SK-N-SH (cell line): ENCODE data around the gene SLC25A25. TPM values are rescaled to one million over a fixed set of nuclear protein-coding genes. Genes with fewer than 3 reads are reported as not detected.

Source experiments
- CTCF ChIA-PET: fragments of 300-600, 350-600 bp; formaldehyde crosslinking; extraction: SDS; loops from one replicate; lab custom pipeline; 2021; lab: Yijun Ruan, JAX
- POLR2A ChIA-PET: fragments of 350-600 bp; sonication (Branson Sonifier 250); formaldehyde crosslinking; extraction: SDS; loops from one replicate; lab custom pipeline; 2020; ENCODE audit warnings: antibody characterized with exemption, inconsistent platforms; lab: Yijun Ruan, JAX
- DNase-seq: peaks from one replicate; pipeline ENCODE4 v3.0.0; 2012
- H2AFZ ChIP-seq: fragments of 200-600 bp; sonication (generic); 2 replicates; pipeline ENCODE4 v1.8.1; 2016; ENCODE audit warnings: antibody characterized with exemption, mild to moderate bottlenecking, low read depth
- H3F3A ChIP-seq: fragments of 200-600 bp; sonication (generic); replicated peaks from 2 replicates; pipeline ENCODE3; 2016; ENCODE audit warnings: antibody characterized with exemption, mild to moderate bottlenecking; ENCODE audit not compliant: insufficient read depth
- H3K27ac ChIP-seq, 2 experiments: fragments of 200-500 bp in 1 of 2; fragments of 200-600 bp in 1 of 2; sonication (Bioruptor generic) in 1 of 2; sonication (generic), shearing (Covaris generic) in 1 of 2; 2 replicates each; pipeline versions ENCODE4 v1.5.1 to v1.6.1; 2014 to 2016; ENCODE audit warnings: low read depth in 2 of 2, inconsistent platforms in 1 of 2, low read length in 1 of 2, mild to moderate bottlenecking in 1 of 2, mixed read lengths in 1 of 2
- H3K27me3 ChIP-seq: fragments of 200-600 bp; sonication (generic), shearing (Covaris generic); 2 replicates; pipeline ENCODE4 v1.6.1; 2016; ENCODE audit warnings: mixed run types; ENCODE audit not compliant: insufficient read depth
- H3K36me3 ChIP-seq, 2 experiments: fragments of 200-500 bp in 1 of 2; fragments of 200-600 bp in 1 of 2; sonication (Bioruptor generic) in 1 of 2; sonication (generic) in 1 of 2; replicated peaks in 1 of 2; 2 replicates each; pipeline versions ENCODE3 to v1.5.1; 2014 to 2016; ENCODE audit warnings: low read length in 1 of 2, mild to moderate bottlenecking in 1 of 2; ENCODE audit not compliant: insufficient read depth in 2 of 2, control insufficient read depth in 1 of 2
- H3K4me1 ChIP-seq, 2 experiments: fragments of 200-500 bp in 1 of 2; fragments of 200-600 bp in 1 of 2; sonication (Bioruptor generic) in 1 of 2; sonication (generic), shearing (Covaris generic) in 1 of 2; 2 replicates each; pipeline versions ENCODE4 v1.5.1 to v1.6.1; 2014 to 2016; ENCODE audit warnings: low read depth in 1 of 2, low read length in 1 of 2, mixed run types in 1 of 2; ENCODE audit not compliant: insufficient read depth in 2 of 2, control insufficient read depth in 1 of 2
- H3K4me2 ChIP-seq: fragments of 200-600 bp; sonication (generic), shearing (Covaris generic); 2 replicates; pipeline ENCODE4 v1.6.1; 2017; ENCODE audit warnings: mixed run types
- H3K4me3 ChIP-seq, 2 experiments: fragments of 200-500 bp in 1 of 2; fragments of 200-600 bp in 1 of 2; sonication (Bioruptor generic) in 1 of 2; sonication (generic), shearing (Covaris generic) in 1 of 2; 2 replicates each; pipeline versions ENCODE4 v1.5.1 to v1.8.1; 2014 to 2016; ENCODE audit warnings: low read depth in 2 of 2, inconsistent platforms in 1 of 2, low read length in 1 of 2, mild to moderate bottlenecking in 1 of 2, mixed read lengths in 1 of 2, moderate library complexity in 1 of 2
- H3K79me2 ChIP-seq: fragments of 200-600 bp; sonication (generic); 2 replicates; pipeline ENCODE4 v1.8.1; 2017; ENCODE audit warnings: mild to moderate bottlenecking; ENCODE audit not compliant: insufficient read depth
- H3K9ac ChIP-seq: fragments of 200-600 bp; sonication (generic); 2 replicates; pipeline ENCODE4 v1.6.1; 2017; ENCODE audit warnings: mixed run types
- H3K9me2 ChIP-seq: fragments of 200-600 bp; sonication (generic); 2 replicates; pipeline ENCODE4 v1.6.1; 2017; ENCODE audit warnings: mixed run types
- H3K9me3 ChIP-seq: fragments of 200-600 bp; sonication (generic); 2 replicates; pipeline ENCODE4 v1.6.1; 2017; ENCODE audit warnings: mixed run types, mild to moderate bottlenecking, moderate library complexity
- H4K20me1 ChIP-seq: fragments of 200-600 bp; sonication (generic); 2 replicates; pipeline ENCODE4 v1.6.1; 2017; ENCODE audit warnings: mild to moderate bottlenecking, mixed run types; ENCODE audit not compliant: insufficient read depth
- CTCF ChIP-seq: fragments of 200-600 bp; sonication (generic); IDR thresholded peaks from 2 replicates; pipeline ENCODE4 v1.6.1; 2017; ENCODE audit warnings: antibody characterized with exemption, mild to moderate bottlenecking, moderate library complexity
- NFIC ChIP-seq: IDR thresholded peaks from 2 replicates; pipeline ENCODE4 v1.4.0; 2012; ENCODE audit warnings: borderline replicate concordance
- RCOR1 ChIP-seq: fragments of 150-350 bp; IDR thresholded peaks from 2 replicates; pipeline ENCODE4 v1.6.1; 2017; ENCODE audit warnings: antibody characterized with exemption, low read length
- REST ChIP-seq: IDR thresholded peaks from 2 replicates; pipeline ENCODE4 v1.6.1; 2012; ENCODE audit warnings: mild to moderate bottlenecking, low read depth, low read length, moderate library complexity
- TAF1 ChIP-seq: IDR thresholded peaks from 2 replicates; pipeline ENCODE4 v1.6.1; 2012; ENCODE audit warnings: low read depth, mild to moderate bottlenecking, low read length, moderate library complexity, borderline replicate concordance
- WGBS: methylation state at CpG from one replicate; pipeline ENCODE4 v1.1.6; 2017; ENCODE audit warnings: low lambda C conversion rate; 5-methylcytosine and 5-hydroxymethylcytosine counted together
- polyA plus RNA-seq, 3 experiments: library from polyadenylated mRNA; depleted of rRNA; stranded (reverse); fragments of >200 nt; gene quantifications; 2 replicates each; pipeline ENCODE4 v1.2.3, GENCODE V29; 2012

Gene SLC25A25
- polyA plus RNA-seq, 1 of the 3 experiments (the other 2 are of a cell fraction) = 12.1 TPM

- TF ChIP-seq CTCF (no peak), RCOR1 (no peak)
These were observed 32.0 kb downstream of the SLC25A25 start (continued) for GRCh38 chr9:128099932-128100491.

GRCh38 chr9:128100581-128100980 is 32.5 kb downstream of the SLC25A25 start:
- H3K79me2 ChIP-seq = peaks cover 55% of the 10 kb centered on the region
- H3K4me2 ChIP-seq = no peak overlapping the region
- TF ChIP-seq TAF1 = no peak
- H2AFZ ChIP-seq = no peak overlapping the region
- 0 out of 2 replicates have a peak, but pooled peaks cover 5% of the 10 kb centered on the region for H4K20me1 ChIP-seq
- DNase-seq = no peak
- H3F3A ChIP-seq = peaks cover 3% of the 10 kb centered on the region
- no peak overlapping the region; a peak in 1 of 4 replicates for H3K27ac ChIP-seq
- no peaks in the 10 kb centered on the region for H3K27me3 ChIP-seq
- CTCF ChIA-PET = interaction anchor here (0.9 to 18.8 kb wide), 4 partner anchors 15 to 366 kb away, joined by 3 to 246 read pairs (median 4); partner anchors contain the start of gene TOR2A
- H3K9me2 ChIP-seq = no peaks in the 10 kb centered on the region
- H3K36me3 ChIP-seq = peaks cover 9 to 38% of the 10 kb centered on the region in 2 experiments
- 93% methylated on average over 8 of the region's 10 CpGs for WGBS
- H3K4me3 ChIP-seq = no peak overlapping the region
- POLR2A ChIA-PET = interaction anchor here (0.8 kb wide), 1 partner anchor 10 kb away, joined by 3 read pairs; no protein-coding TSS in a partner anchor
- no peak overlapping the region for H3K9ac ChIP-seq
- H3K4me1 ChIP-seq = peaks cover 23 to 30% of the 10 kb centered on the region in 2 experiments; a peak in 3 of 4 replicates
- H3K9me3 ChIP-seq = no peaks in the 10 kb centered on the region

GRCh38 chr9:128101231-128101661 is 33.2 kb downstream of the SLC25A25 start:
- Histone ChIP-seq H3K9me3 (no peaks in the 10 kb centered on the region), H3K27ac (no peak overlapping the region), H3F3A (no peaks in the 10 kb centered on the region), H3K79me2 (peaks cover 50% of the 10 kb centered on the region), H3K4me2 (no peak overlapping the region), H3K4me3 (no peak overlapping the region)
- DNase-seq = no peak
- CTCF ChIA-PET = interaction anchor here (1.1 to 18.8 kb wide), 3 partner anchors 14 to 367 kb away, joined by 3 to 246 read pairs (median 5); partner anchors contain the start of gene TOR2A
- WGBS = 80% methylated on average over 12 of the region's 12 CpGs
- no peak for TF ChIP-seq REST
- TF ChIP-seq NFIC = no peak
- TF ChIP-seq, all 33 proteins: peak for 0
- Histone ChIP-seq H3K9ac (no peak overlapping the region), H2AFZ (no peak overlapping the region), H3K27me3 (no peaks in the 10 kb centered on the region), H3K36me3 (peaks cover 9 to 45% of the 10 kb centered on the region in 2 experiments), H3K9me2 (no peaks in the 10 kb centered on the region), H3K4me1 (peaks cover 22 to 30% of the 10 kb centered on the region in 2 experiments; a peak in 3 of 4 replicates), H4K20me1 (0 out of 2 replicates have a peak, but pooled peaks cover 5% of the 10 kb centered on the region)
- POLR2A ChIA-PET = no interaction called here
